B cell (primary cell): ENCODE results near the gene SULT2B1. TPM values are rescaled to one million over a fixed set of nuclear protein-coding genes. Genes with fewer than 3 reads are reported as not detected.
A peak's percentile ranks its signal among the peaks of the same experiment; 100 is the strongest.

Experiments
- ATAC-seq: fragments of 200-7000 bp; cut with Tn5 transposase; one replicate; pipeline ENCODE4 v1.10.0; 2021; ENCODE audit warnings: low read depth, mild to moderate bottlenecking, moderate number of reproducible peaks, moderate library complexity
- CTCF ChIA-PET: fragments of 350-600 bp; sonication (Branson Sonifier 250); formaldehyde crosslinking; loops from one replicate; lab custom pipeline; 2021; ENCODE audit warnings: antibody characterized with exemption, inconsistent platforms; lab: Charles Lee
- POLR2A ChIA-PET: fragments of 350-600 bp; sonication (Branson Sonifier 250); formaldehyde crosslinking; loops from one replicate; lab custom pipeline; 2021; ENCODE audit warnings: antibody characterized with exemption; lab: Charles Lee
- DNase-seq: peaks from one replicate; pipeline ENCODE4 v3.0.0; 2013
- H2AFZ ChIP-seq: 2 replicates; pipeline ENCODE4 v1.6.1; 2012; ENCODE audit warnings: mild to moderate bottlenecking, low read depth, low read length; ENCODE audit not compliant: insufficient read depth, poor library complexity, severe bottlenecking
- H3K27ac ChIP-seq, 2 donors: 1 replicate in 1 of 2; 2 replicates in 1 of 2; pipeline ENCODE4 v1.5.1; 2012 to 2013; ENCODE audit warnings: low read length in 2 of 2, mild to moderate bottlenecking in 2 of 2, moderate library complexity in 1 of 2
- H3K27me3 ChIP-seq, 4 experiments: fragments of 200-600 bp in 1 of 4; sonication (generic) in 1 of 4; replicated peaks in 1 of 4; 1 replicate in 2 of 4; 2 replicates in 2 of 4; pipeline versions ENCODE4 v1.6.1 to v1.7.0; 2013 to 2016; ENCODE audit warnings: low read length in 3 of 4, mild to moderate bottlenecking in 2 of 4, mixed read lengths in 1 of 4, moderate library complexity in 1 of 4; ENCODE audit not compliant: insufficient read depth in 4 of 4, control insufficient read depth in 3 of 4; ENCODE audit errors: control extremely low read depth in 1 of 4
- H3K36me3 ChIP-seq, 2 experiments: replicated peaks in 1 of 2; 1 replicate in 1 of 2; 2 replicates in 1 of 2; pipeline versions ENCODE4 v1.6.1 to v1.7.1; 2013; ENCODE audit warnings: low read length in 1 of 2; ENCODE audit not compliant: insufficient read depth in 2 of 2, control insufficient read depth in 1 of 2; ENCODE audit errors: control extremely low read depth in 1 of 2, extremely low read depth in 1 of 2
- H3K4me1 ChIP-seq, 2 donors: fragments of 200-600 bp in 1 of 2; sonication (generic) in 1 of 2; 1 replicate in 1 of 2; 2 replicates in 1 of 2; pipeline versions ENCODE4 v1.5.1 to v1.6.1; 2013 to 2017; ENCODE audit warnings: low read length in 2 of 2; ENCODE audit not compliant: control insufficient read depth in 2 of 2, insufficient read depth in 2 of 2
- H3K4me2 ChIP-seq: replicated peaks from 2 replicates; pipeline ENCODE3; 2012; ENCODE audit warnings: mild to moderate bottlenecking, low read depth, low read length; ENCODE audit not compliant: poor library complexity, severe bottlenecking
- H3K4me3 ChIP-seq, 5 experiments: fragments of 200-600 bp in 1 of 5; sonication (generic) in 1 of 5; 1 replicate in 3 of 5; 2 replicates in 2 of 5; pipeline versions ENCODE4 v1.5.1 to v1.7.0; 2011 to 2016; ENCODE audit warnings: low read length in 4 of 5, mild to moderate bottlenecking in 4 of 5, low read depth in 2 of 5, control low read depth in 1 of 5, moderate library complexity in 1 of 5; ENCODE audit not compliant: insufficient read depth in 1 of 5; ENCODE audit errors: control extremely low read depth in 1 of 5, extremely low read depth in 1 of 5
- H3K79me2 ChIP-seq: fragments of 200-600 bp; sonication (generic); one replicate; pipeline ENCODE4 v1.6.0; 2016; ENCODE audit warnings: low read length; ENCODE audit not compliant: control insufficient read depth, insufficient read depth
- H3K9ac ChIP-seq: fragments of 200-600 bp; sonication (generic); 2 replicates; pipeline ENCODE4 v1.6.1; 2017; ENCODE audit warnings: mild to moderate bottlenecking, low read length, moderate library complexity
- H3K9me3 ChIP-seq, 3 donors: one replicate each; pipeline versions ENCODE4 v1.6.1 to v1.7.1; 2013; ENCODE audit warnings: low read length in 2 of 3; ENCODE audit not compliant: control insufficient read depth in 2 of 3, insufficient read depth in 1 of 3; ENCODE audit errors: control extremely low read depth in 1 of 3
- H4K20me1 ChIP-seq: 2 replicates; pipeline ENCODE4 v1.6.0; 2012; ENCODE audit warnings: mild to moderate bottlenecking, low read length; ENCODE audit not compliant: insufficient read depth, control insufficient read depth, poor library complexity, severe bottlenecking
- H3K27ac Mint-ChIP-seq: one replicate; pipeline ENCODE4 v1.8.0; 2021; ENCODE audit warnings: mixed read lengths
- H3K27me3 Mint-ChIP-seq: one replicate; pipeline ENCODE4 v1.8.0; 2021; ENCODE audit warnings: mixed read lengths
- H3K4me1 Mint-ChIP-seq: one replicate; pipeline ENCODE4 v1.8.0; 2021; ENCODE audit warnings: mixed read lengths
- H3K4me3 Mint-ChIP-seq: one replicate; pipeline ENCODE4 v1.8.0; 2021; ENCODE audit warnings: mixed read lengths
- H3K9me3 Mint-ChIP-seq: one replicate; pipeline ENCODE4 v1.8.0; 2022; ENCODE audit warnings: mixed read lengths; ENCODE audit not compliant: insufficient read depth
- CTCF ChIP-seq: fragments of 200-600 bp; IDR thresholded peaks from one replicate; pipeline ENCODE4 v1.8.0; 2022; ENCODE audit warnings: antibody characterized with exemption, mild to moderate bottlenecking
- EZH2 ChIP-seq: IDR thresholded peaks from 2 replicates; pipeline ENCODE4 v1.6.1; 2012; ENCODE audit warnings: borderline replicate concordance, low read depth, mild to moderate bottlenecking, moderate library complexity, low read length; ENCODE audit not compliant: insufficient read depth, poor library complexity, severe bottlenecking
- WGBS: methylation state at CpG from one replicate; pipeline ENCODE4 v1.1.5; 2013; ENCODE audit warnings: missing lambda C conversion rate; ENCODE audit not compliant: insufficient coverage; 5-methylcytosine and 5-hydroxymethylcytosine counted together
- intact Hi-C: fragments of 100-400 bp; cut with micrococcal nuclease; formaldehyde crosslinking; loops from one replicate; pipeline ENCODE4 v1.10.0; 2022
- polyA plus RNA-seq: library from polyadenylated mRNA; depleted of rRNA; stranded (reverse); fragments of >200 nt; gene quantifications from 2 replicates; pipeline ENCODE4 v1.2.3, GENCODE V29; 2012
- total RNA-seq, 2 donors: library from RNA; stranded (reverse); fragments of 120-200 nt in 1 of 2; gene quantifications; 1 replicate in 1 of 2; 2 replicates in 1 of 2; pipeline versions ENCODE4 v1.2.3 to v1.2.4, GENCODE V29; 2013 to 2022

The SULT2B1 gene
- total and polyA plus RNA-seq, 2 donors (not counting 1 experiment from before 2014, with no cell fraction given) = not detected

DNA sequence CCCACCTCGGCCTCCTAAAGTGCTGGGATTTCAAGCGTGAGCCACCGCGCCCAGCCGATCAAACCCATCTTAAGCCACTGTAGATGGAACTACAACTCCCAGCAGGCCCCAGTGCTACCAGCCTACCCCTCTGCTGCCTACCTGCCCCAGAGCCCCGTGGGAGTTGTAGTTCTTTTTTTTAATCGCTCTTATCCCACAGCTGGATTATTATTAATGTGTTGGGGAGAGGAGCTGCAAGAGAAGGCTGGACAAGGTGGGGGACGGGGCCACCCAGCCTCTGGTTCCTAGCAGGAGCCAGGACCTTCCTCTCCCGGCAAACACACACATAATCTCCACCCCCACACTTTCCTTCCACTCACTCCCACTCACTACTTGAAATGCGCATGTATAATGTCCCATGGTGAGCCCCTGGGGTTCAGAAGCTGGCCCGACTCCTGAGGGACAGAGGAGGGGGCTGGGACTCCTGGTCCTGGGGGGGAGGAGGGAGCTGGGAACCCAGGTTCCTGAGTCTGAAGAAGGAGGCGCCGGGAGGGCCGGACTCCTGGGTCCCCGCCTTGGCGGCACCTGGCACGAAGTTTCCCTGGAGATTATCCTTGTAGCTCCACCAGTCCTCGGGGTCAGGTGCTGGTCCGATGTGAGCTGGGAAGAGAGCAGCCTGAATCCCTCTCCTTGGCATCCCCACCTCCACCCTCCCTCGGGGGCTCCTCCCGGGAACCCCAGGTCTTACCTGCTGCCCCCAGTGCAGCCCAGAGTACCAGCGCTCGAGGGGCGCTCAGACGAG lies 93.1 kb downstream of the SULT2B1 start:
- ChIA-PET POLR2A (interaction anchor here (0.6 to 2.4 kb wide), 13 partner anchors 8 to 1198 kb away, joined by 3 to 22 read pairs (median 5); partner anchors contain the start of genes DBP, RPL18 and SPHK2), CTCF (interaction anchor here (0.7 to 3.5 kb wide), 20 partner anchors 8 to 326 kb away, joined by 3 to 51 read pairs (median 5); partner anchors contain the start of genes DBP, HSD17B14, RPL18 and SPHK2)
- H3K27ac Mint-ChIP-seq = peak overlapping the region; percentile 98
- peak overlapping the region; percentile 97 for H2AFZ ChIP-seq
- peak; percentile 88 for DNase-seq
- H3K4me3 Mint-ChIP-seq = peak overlapping the region; percentile 96
- H3K79me2 ChIP-seq = peaks cover 48% of the 10 kb centered on the region
- peaks cover 23 to 45% of the 10 kb centered on the region in 2 donors for H3K4me1 ChIP-seq
- ATAC-seq = peak; percentile 55
- intact Hi-C loops = no loop called here
- no peaks in the 10 kb centered on the region for H3K27me3 Mint-ChIP-seq
- 1% methylated on average over 16 of the region's 25 CpGs for WGBS
- H3K4me2 ChIP-seq = peak overlapping the region; percentile 99
- H3K9me3 ChIP-seq = peaks cover 0 to 8% (median 0%) of the 10 kb centered on the region in 3 donors
- H3K4me1 Mint-ChIP-seq = peaks cover 49% of the 10 kb centered on the region
- H3K9ac ChIP-seq = peak overlapping the region; percentile 87
- no peaks in the 10 kb centered on the region for H3K9me3 Mint-ChIP-seq
- H3K4me3 ChIP-seq = peak overlapping the region in 4 of 5 experiments; percentile 53 to 95 (median 76)
- no peak for TF ChIP-seq EZH2
- no peak for TF ChIP-seq CTCF
- no peaks in the 10 kb centered on the region for H3K36me3 ChIP-seq
- no peaks in the 10 kb centered on the region for H3K27me3 ChIP-seq
- H3K27ac ChIP-seq = peak overlapping the region; percentile 74 to 80
- H4K20me1 ChIP-seq = no peaks in the 10 kb centered on the region

DNA sequence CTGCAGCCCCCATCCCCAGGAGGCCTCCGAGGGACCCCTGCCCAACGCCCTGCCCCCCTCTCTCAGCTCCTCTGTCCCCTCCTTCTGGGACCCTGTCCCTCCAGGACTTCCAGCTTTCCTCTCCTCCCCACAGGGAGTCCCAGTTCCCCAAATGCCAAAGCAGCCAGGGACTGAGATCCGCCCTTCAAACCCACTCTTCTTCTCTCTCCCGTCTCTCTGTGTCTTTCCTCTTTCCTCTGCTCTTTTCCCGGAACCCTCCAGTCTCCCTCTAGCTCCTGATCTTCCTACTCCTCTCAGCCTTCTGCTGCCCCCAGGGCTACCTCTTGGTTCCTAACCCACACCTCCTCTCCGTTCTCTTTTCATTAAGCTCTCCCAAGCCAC lies 93.6 kb downstream of the SULT2B1 start:
- ATAC-seq = no peak
- Mint-ChIP-seq H3K4me1 (peaks cover 49% of the 10 kb centered on the region), H3K4me3 (peak overlapping the region; percentile 96), H3K27ac (peak overlapping the region; percentile 98), H3K27me3 (no peaks in the 10 kb centered on the region), H3K9me3 (no peaks in the 10 kb centered on the region)
- Histone ChIP-seq H3K27ac (peak overlapping the region; percentile 74 to 80), H3K9me3 (peaks cover 0 to 8% (median 0%) of the 10 kb centered on the region in 3 donors), H3K27me3 (no peaks in the 10 kb centered on the region), H3K36me3 (no peaks in the 10 kb centered on the region), H4K20me1 (no peaks in the 10 kb centered on the region), H2AFZ (peak overlapping the region; percentile 97), H3K4me2 (peak overlapping the region; percentile 99), H3K9ac (peak overlapping the region; percentile 87), H3K4me3 (peak overlapping the region; percentile 52 to 95 (median 75)), H3K4me1 (peaks cover 23 to 45% of the 10 kb centered on the region in 2 donors), H3K79me2 (peaks cover 45% of the 10 kb centered on the region)
- intact Hi-C loops = no loop called here
- TF ChIP-seq CTCF (no peak), EZH2 (no peak)
- no peak for DNase-seq
- ChIA-PET CTCF (interaction anchor here (0.6 to 3.5 kb wide), 23 partner anchors 9 to 325 kb away, joined by 3 to 51 read pairs (median 5); partner anchors contain the start of genes DBP, HSD17B14, RPL18 and SPHK2), POLR2A (interaction anchor here (0.6 to 2.4 kb wide), 14 partner anchors 8 to 1198 kb away, joined by 3 to 22 read pairs (median 5); partner anchors contain the start of genes DBP, GYS1, RPL18 and RUVBL2)
- WGBS = under 1% methylated on average over 6 of the region's 6 CpGs
